Right hindlimb (tissue), 1 donor: Measurements from ENCODE around the gene NFE2L2.
"Not testable (repeated sequence)": the region's sequence is repeated elsewhere in the genome, so short reads cannot be mapped to it uniquely, and the experiment has no call there.

Experiments used
- DNase-seq: peaks from one replicate; pipeline ENCODE4 v3.0.0-alpha.2; 2018

NFE2L2 gene

GRCh38 chr2:177188482-177189469, 75.8 kb downstream of the NFE2L2 start:
- DNase-seq, result no peak

GRCh38 chr2:177187631-177188312, 76.8 kb downstream of the NFE2L2 start:
- no peak for DNase-seq

DNA sequence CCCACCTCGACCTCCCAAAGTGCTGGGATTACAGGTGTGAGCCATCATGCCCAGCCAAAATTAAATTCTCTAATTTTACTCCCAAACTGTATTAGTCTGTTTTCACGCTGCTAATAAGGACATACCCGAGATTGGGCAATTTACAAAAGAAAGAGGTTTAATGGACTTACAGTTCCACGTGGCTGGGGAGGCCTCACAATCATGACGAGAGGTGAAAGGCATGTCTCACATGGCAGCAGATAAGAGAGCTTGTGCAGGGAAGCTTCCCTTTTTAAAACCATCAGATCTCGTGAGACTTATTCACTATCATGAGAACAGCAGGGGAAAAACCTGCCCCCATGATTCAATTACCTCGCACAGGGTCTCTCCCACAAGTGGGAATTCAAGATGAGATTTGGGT, 78.5 kb downstream of the NFE2L2 start:
- DNase-seq, result not testable (repeated sequence)

DNA sequence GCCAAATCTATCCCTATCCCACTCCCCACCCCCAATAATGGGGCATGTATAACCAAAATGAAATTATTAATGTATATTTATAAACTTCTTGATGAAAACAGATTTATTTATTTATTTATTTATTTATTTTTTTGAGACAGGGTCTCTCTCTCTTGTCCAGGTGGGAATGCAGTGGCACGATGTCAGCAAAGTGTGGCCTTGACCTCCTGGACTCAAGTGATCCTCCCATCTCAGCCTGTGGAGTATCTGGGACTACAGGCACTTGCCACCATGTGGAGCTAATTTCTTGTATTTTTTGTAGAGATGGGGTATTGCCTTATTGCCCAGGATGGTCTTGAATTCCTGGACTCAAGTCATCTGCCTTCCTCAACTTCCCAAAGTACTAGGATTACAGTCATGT, 79.9 kb downstream of the NFE2L2 start:
- DNase-seq, result no peak

DNA sequence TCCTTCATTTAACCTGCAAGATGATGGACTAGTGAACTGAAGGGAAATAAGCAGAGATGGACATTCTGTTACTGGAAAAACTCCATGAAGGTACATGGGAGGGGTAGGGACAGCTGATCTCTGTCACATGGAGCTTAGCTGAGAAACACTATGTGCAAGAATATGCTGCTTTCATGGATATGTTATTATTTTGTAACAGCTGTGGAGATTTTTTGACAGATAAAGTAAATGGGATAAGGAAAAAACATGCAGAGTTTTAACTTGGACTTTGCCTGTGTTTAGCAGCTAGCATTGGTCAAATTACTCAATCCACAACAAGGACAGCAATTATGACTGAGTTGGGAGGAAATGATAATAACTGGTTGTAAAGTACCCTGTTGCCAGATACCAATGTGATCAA, 80.7 kb downstream of the NFE2L2 start:
- DNase-seq, result no peak
